HEK293 (cell line): ENCODE results near the gene DLG2.

Experiments
- CTCF ChIP-seq: fragments of 450-650 bp; formaldehyde crosslinking; IDR thresholded peaks from 2 replicates; pipeline ENCODE4 v1.5.1; 2016; ENCODE audit warnings: missing biosample characterization, missing genetic modification characterization
- PRDM10 ChIP-seq: fragments of 450-650 bp; formaldehyde crosslinking; IDR thresholded peaks from 2 replicates; pipeline ENCODE4 v1.5.1; 2016; ENCODE audit warnings: missing biosample characterization, missing genetic modification characterization
- SCRT1 ChIP-seq: fragments of 450-650 bp; formaldehyde crosslinking; IDR thresholded peaks from 2 replicates; pipeline ENCODE4 v1.5.1; 2016; ENCODE audit warnings: missing biosample characterization, missing genetic modification characterization, borderline replicate concordance
- ZFP37 ChIP-seq: fragments of 450-650 bp; formaldehyde crosslinking; IDR thresholded peaks from 2 replicates; pipeline ENCODE4 v1.5.1; 2016; ENCODE audit warnings: missing biosample characterization, missing genetic modification characterization
- ZNF585B ChIP-seq: fragments of 450-650 bp; formaldehyde crosslinking; IDR thresholded peaks from 2 replicates; pipeline ENCODE4 v1.5.1; 2016; ENCODE audit warnings: missing biosample characterization, missing genetic modification characterization
- ZNF629 ChIP-seq: fragments of 450-650 bp; formaldehyde crosslinking; IDR thresholded peaks from 2 replicates; pipeline ENCODE4 v1.5.1; 2017; ENCODE audit warnings: missing biosample characterization, missing genetic modification characterization
- ZNF664 ChIP-seq: fragments of 450-650 bp; formaldehyde crosslinking; IDR thresholded peaks from 2 replicates; pipeline ENCODE4 v1.5.1; 2016; ENCODE audit warnings: missing biosample characterization, missing genetic modification characterization

GRCh38 chr11:83823461-83824025 is 1803.6 kb downstream of the DLG2 start:
- TF ChIP-seq ZNF585B (tag by site-specific recombination), result no peak
- no peak for TF ChIP-seq CTCF
- no peak for TF ChIP-seq ZFP37 (tag by site-specific recombination)
- no peak for TF ChIP-seq ZNF629
- no peak for TF ChIP-seq PRDM10 (tag by site-specific recombination)
- no peak for TF ChIP-seq ZNF664 (tag by site-specific recombination)
- no peak for TF ChIP-seq SCRT1 (tag by site-specific recombination)
